ENCODE data around the gene MAST1.
"Not testable (repeated sequence)": the region's sequence is repeated elsewhere in the genome, so short reads cannot be mapped to it uniquely, and the experiment has no call there.

Gene MAST1

GRCh38 chr19:12840091-12841079, 2.1 kb downstream of the MAST1 start:
- no peak for DNase-seq (ENCODE audit: low read depth)

DNA sequence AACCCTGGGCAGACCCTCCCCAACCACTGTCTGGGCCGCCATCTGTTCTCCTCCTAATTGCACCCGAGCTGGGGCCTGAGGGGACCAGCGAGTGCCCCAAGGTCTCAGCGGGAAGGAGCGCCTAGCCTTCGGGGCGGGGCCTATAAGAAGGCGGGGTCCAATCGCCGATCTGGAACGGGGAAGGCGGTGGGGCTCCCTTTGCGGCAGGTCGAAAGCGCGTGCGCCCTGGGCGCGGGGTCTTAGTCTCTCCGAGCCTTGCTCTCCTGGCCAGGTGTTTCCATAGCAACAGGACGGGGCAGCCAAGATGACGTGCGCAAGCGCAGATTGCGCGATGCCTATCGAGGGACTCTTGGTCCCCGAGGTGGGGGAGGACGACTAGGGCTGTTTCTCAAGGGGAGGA, 2.8 kb downstream of the MAST1 start:
- DNase-seq (ENCODE audit: low read depth) = no peak

- no peak for DNase-seq (ENCODE audit: low read depth)
These were observed 4.2 kb downstream of the MAST1 start for GRCh38 chr19:12842511-12842910.

GRCh38 chr19:12843328-12843727, 5.0 kb downstream of the MAST1 start:
- no peak for DNase-seq (ENCODE audit: low read depth)

DNA sequence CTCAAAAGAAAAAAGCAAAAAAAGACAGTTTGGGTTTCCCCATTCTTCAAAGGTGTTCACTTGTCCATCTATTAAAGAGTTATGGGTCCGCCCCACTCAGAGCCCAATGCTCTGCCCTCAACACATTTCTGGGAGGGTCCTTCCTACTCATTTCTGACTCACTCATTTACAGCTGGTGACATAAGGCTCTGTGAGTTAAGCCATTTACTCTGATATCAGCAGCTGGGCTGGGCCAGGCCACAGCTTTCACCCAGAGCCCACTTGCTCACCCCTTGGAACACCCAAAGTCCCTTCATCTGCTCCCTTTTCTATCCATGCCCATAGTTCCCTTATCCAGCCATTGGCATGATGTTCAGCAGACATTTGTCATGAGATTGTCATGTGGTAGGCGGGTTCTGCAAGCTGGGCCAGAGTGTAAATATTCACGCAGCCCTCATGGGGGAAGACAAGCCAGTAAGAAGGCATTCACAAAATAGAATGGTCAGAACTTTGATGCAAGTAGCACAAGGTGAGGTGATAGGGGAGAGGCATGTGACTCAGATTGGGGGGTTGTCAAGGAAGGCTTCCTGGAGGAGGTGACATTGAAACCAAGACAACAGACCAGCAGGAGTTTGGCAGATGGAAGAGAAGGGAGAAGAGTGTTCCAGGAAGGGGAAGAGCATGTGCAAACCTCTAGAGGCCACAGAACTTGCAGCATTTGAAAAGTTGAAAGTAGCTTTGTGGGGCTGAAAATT, 5.9 kb downstream of the MAST1 start:
- DNase-seq (ENCODE audit: low read depth) = no peak

DNA sequence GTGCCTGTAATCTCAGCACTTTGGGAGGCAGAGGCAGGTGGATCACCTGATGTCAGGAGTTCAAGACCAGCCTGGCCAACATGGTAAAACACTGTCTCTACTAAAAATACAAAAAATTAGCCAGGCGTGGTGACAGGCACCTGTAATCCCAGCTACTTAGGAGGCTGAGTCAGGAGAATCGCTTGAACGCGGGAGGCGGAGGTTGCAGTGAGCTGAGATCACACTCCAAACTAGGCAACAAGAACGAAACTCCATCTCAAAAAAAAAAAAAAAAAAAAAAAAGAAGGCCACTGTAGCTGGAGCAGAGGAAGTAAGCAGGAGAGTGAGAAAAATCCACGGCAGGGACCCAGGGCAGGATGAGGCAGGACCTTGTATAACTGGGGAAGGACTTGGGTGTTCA, 8.3 kb downstream of the MAST1 start:
- DNase-seq (ENCODE audit: low read depth) = not testable (repeated sequence)

GRCh38 chr19:12847159-12848139, 9.1 kb downstream of the MAST1 start:
- DNase-seq (ENCODE audit: low read depth) = peak; percentile 77

DNA sequence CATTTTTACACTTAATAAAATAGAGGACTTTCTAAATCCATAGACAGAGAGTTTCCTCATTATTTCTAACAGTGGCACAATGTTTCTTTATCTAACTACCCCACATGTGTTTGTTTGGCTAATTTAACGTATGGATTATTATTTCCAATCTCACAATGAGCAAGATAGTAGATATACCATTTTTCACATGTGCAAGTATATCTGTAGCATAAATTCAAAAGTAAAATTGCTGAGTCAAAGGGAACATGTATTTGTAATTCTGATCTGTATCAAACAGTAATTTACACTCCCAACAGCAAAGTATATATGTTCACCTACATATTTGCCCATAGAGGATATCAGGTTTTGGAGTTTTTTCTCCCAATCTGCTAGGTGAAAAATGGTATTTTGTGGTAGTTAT, 18.3 kb downstream of the MAST1 start:
- DNase-seq (ENCODE audit: low read depth) = no peak

DNA sequence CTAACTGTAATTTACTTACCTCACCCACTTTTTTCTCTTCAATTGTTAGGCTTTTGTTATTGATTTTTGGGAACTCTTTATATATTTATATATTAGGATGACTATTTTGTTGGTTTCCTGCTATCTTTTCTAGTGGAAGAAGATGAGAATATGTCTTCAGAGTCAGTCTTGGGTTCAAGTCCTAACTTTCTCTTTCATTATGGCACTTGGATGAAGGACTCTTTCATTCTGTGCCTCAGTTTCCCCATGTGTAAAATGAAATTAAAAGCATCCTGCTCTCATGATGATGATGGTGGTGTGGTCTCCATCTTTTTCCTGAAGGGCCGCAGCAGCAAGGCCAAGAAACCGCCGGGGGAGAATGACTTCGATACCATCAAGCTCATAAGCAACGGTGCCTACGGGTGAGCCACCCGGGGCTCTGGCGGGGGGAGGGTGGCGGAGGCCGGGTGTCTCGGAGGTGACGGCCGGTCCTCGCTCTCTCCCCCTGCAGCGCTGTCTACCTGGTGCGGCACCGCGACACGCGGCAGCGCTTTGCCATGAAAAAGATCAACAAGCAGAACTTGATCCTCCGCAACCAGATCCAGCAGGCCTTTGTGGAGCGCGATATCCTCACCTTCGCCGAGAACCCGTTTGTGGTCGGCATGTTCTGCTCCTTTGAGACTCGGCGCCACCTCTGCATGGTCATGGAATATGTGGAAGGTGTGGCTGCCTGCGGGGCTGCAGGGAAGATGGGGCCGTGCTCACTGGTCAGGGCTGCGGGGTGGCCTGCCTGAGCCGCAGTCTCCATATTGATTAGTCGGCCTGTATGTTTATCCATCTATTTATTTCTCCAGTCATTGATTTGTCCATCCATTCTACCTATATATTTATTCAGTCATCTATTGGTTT, 20.0 kb downstream of the MAST1 start:
- no peak for DNase-seq (ENCODE audit: low read depth)

- DNase-seq (ENCODE audit: low read depth) = no peak
These were observed 21.2 kb downstream of the MAST1 start for GRCh38 chr19:12859546-12859945.

DNA sequence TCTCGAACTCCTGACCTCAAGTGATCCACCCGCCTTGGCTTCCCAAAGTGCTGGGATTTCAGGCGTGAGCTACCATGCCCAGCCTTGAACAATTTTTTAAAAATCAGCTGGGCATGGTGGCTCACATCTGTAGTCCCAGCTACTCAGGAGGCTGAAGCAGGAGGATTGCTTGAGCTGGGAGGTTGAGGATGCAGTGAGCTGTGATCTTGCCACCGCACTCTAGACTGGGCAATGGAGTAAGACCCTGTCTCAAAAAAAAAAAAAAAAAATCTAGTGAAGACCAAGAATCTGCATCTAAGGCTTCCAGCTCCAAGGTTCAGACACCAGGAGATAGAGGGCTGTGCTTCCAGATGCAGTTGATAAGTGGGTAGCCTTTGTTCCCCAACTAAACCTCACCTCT, 25.8 kb downstream of the MAST1 start:
- DNase-seq (ENCODE audit: low read depth) = no peak

GRCh38 chr19:12864721-12865715, 26.7 kb downstream of the MAST1 start:
- no peak for DNase-seq (ENCODE audit: low read depth)

- DNase-seq (ENCODE audit: low read depth) = no peak
These were observed 27.6 kb downstream of the MAST1 start for GRCh38 chr19:12865746-12866415.

- no peak for DNase-seq (ENCODE audit: low read depth)
These were observed 28.3 kb downstream of the MAST1 start for GRCh38 chr19:12866416-12867119.

DNA sequence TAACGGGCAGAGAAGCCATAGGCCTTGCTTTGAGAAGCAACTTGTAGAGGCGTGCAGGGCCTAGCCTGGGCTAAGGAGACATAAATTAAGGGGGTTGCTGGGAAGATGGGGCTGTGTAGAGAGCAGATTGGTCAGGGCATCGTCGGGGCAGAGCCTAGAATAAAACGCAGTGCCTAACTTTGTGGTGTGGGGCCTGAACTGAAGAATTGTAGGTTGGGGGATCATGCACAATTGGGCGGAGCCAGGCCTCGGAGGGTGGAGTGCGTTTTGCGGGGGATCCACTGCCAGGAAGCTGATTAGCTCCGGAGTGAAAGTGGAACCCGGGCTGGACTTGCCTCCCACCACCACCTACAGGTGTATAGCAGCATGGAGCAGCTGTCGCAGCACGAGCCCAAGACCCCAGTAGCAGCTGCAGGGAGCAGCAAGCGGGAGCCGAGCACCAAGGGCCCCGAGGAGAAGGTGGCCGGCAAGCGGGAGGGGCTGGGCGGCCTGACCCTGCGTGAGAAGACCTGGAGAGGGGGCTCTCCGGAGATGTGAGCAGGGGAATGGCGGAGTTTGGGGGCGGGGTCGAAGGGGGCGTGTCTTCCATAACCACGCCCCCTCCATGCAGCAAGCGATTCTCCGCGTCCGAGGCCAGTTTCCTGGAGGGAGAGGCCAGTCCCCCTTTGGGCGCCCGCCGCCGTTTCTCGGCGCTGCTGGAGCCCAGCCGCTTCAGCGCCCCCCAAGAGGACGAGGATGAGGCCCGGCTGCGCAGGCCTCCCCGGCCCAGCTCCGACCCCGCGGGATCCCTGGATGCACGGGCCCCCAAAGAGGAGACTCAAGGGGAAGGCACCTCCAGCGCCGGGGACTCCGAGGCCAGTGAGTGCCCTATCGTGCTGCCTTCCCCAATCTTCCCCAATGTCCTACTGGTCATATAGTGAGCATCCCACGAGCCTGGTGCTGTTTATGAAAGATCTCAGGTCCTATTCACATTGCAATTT, 29.1 kb downstream of the MAST1 start:
- peak; percentile 52 for DNase-seq (ENCODE audit: low read depth)

- no peak for DNase-seq (ENCODE audit: low read depth)
These were observed 30.3 kb downstream of the MAST1 start for GRCh38 chr19:12868540-12869112.

DNA sequence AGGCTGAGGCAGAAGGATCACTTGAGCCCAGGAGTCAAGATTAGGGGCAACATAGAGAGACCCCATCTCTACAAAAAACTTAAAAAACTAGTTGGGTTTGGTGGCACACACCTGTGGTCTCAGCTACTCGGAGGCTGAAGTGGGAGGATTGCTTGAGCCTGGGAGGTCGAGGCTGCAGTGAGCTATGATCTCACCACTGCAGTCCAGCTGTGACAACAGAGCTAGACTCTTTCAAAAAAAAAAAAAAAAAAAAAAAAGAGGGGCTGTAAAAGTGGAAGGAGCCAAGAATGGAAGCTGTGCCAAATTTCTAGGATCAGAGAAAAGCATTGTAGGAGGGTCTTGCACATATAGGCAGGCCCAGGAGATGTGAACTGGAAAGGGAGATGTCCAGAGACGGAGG, 33.4 kb downstream of the MAST1 start:
- no peak for DNase-seq (ENCODE audit: low read depth)
